ENCODE results near the gene THRB. TPM values are rescaled to one million over a fixed set of nuclear protein-coding genes. Genes with fewer than 3 reads are reported as not detected.
"Not testable (repeated sequence)": the region's sequence is repeated elsewhere in the genome, so short reads cannot be mapped to it uniquely, and the experiment has no call there.

Gene THRB
- total RNA-seq, 1 experiment from 2014 or later, result 0.69 TPM

GRCh38 chr3:24407980-24408680, 86.5 kb downstream of the THRB start:
- no peak for DNase-seq (ENCODE audit: low read depth)

DNA sequence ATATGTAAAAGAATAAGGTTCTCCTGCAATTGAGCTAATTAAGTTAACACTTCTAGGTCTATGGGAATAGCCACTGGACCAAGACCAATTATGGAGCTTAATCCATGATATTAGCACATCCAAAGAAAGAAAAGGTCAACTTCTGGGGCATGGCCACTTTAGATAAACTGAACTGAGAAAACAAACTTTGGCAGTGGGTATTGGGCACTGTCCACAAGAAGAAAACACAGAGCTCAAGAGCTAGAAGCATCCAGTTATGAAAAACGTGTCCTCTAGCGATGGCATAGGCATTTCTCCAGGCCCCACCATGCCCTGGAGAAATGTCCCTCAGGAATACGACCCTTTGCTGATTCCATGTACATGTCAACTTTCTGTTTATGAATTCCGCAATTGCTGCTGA, 87.8 kb downstream of the THRB start:
- DNase-seq (ENCODE audit: low read depth), result no peak

DNA sequence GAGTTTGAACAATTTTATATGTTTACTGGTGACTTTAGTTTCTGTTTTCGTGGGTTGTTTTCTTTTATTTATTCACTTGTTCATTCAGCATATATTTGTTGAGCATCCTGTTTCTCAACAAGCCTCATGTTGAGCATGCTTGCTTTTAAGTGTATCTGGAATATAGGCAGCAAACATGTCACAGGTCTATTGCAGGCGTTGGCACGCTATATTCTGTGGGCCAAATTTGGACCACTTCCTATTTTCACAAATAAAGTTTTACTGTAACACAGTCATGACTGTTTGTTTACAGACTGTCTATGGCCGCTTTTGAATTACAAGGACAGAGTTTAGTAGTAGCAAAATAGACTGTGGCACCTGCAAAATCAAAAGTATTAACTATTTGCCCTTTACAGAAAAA, 89.6 kb downstream of the THRB start:
- no peak for DNase-seq (ENCODE audit: low read depth)

DNA sequence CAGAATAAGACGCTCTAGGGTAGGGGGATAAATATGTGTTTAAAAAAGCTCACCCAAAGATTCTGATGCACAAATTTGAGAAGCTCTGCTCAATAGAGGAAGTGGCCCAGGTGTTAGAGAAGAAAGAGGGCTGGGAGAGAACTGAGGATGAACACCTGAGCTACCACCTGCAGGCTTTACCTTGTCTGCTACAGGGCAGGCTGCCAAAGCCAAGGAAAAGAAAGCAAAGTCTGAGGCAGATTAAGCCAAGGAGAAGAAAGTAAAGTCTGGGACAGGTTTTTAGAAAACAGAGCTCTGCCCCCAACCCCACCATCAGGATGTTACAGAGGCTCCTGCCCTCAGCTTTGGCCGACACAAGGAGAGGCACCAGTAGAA, 92.9 kb downstream of the THRB start:
- DNase-seq (ENCODE audit: low read depth), result no peak

DNA sequence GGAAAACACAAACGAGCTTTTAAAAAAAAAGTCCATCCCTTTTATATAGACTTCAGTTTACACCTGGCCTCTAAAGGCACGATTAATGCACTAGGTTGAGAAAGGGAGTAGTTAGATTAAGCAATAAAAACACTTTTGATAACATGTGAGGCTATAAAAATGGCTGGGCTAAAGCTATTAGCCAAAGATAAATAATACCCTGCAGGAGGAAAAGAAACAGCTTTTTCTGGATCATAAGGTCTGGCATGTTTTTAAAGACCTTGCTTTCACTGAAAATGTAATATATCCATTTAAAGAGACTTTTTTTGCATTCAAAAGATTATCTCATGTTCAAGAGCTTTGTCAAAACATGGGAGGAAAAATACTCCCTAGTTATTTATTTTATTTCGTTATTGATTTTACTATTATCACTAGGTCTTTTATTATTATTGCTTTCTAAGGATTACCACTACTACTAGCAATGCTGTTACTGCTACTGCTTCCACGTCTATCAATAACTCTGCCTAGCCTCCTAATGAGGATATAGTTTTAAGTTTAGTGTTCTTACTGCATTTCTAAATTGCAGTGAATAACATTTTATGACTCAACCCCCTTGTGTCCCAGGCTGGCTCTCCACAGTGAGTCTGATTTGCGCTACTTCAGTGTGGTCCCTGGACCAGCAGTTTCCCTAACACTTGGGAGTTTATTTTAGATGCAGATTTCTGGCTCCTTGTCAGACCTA, 93.4 kb downstream of the THRB start:
- DNase-seq (ENCODE audit: low read depth), result no peak

DNA sequence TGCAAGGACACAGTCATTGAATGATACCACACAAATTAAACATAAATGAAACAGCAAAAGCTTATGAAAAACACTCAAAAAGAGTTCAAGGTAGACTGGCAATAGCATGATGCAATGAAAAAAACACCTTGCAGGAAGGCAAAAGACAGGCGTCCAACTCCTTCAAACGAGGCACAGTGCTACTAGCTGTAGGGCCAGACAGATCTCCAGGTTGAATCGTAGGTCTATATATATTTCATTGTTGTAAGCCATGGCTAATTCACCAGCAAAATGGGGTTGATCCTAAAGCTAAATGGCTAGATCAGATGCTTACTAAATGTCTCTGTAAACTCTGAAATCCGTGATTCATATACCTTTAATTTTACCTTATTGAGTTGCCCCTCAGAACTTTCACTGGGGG, 94.2 kb downstream of the THRB start:
- DNase-seq (ENCODE audit: low read depth), result no peak

GRCh38 chr3:24400015-24400414, 94.6 kb downstream of the THRB start:
- no peak for DNase-seq (ENCODE audit: low read depth)

DNA sequence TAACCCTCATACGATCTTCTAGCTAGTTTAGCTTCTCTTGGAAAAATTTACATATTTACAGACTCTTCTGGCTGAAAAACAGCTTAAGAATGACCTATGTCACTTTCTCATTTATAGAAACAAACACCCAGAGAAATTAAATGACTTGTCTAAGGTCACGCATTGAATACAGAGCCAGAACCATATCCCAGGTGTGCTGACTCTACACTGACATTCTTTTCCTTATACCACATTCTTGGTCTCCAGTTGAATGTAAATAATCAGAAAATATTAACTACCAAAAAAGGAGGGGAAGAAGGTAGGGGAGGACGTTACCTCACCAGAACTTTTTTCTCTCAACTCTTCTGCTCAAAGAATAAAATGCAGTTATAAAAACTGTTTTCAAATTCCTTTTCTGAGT, 95.0 kb downstream of the THRB start:
- DNase-seq (ENCODE audit: low read depth), result no peak

GRCh38 chr3:24398712-24399111, 95.9 kb downstream of the THRB start:
- DNase-seq (ENCODE audit: low read depth), result not testable (repeated sequence)

DNA sequence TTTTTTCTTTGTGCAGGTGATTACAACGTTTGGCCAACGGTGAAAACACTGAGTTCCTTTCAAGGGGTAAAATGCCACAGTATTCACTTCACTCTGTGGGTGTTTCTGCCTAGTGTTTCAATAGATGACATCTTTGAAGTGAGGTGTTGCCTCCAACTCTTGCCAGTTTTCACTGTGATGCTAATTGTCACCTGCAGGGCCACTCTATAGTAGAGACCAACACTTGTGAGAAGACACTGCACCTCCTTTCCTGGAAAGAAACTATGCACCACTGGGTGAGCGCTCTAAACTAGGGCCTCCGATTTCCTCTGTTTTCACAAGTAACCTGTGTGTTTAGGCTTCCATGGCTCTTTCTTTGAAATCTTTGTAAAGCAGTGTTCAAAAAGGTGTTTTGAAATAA, 98.3 kb downstream of the THRB start:
- no peak for DNase-seq (ENCODE audit: low read depth)

GRCh38 chr3:24394754-24395153, 99.9 kb downstream of the THRB start:
- no peak for DNase-seq (ENCODE audit: low read depth)

- DNase-seq (ENCODE audit: low read depth), result no peak
Observed at GRCh38 chr3:24393316-24393715, 101.3 kb downstream of the THRB start.

DNA sequence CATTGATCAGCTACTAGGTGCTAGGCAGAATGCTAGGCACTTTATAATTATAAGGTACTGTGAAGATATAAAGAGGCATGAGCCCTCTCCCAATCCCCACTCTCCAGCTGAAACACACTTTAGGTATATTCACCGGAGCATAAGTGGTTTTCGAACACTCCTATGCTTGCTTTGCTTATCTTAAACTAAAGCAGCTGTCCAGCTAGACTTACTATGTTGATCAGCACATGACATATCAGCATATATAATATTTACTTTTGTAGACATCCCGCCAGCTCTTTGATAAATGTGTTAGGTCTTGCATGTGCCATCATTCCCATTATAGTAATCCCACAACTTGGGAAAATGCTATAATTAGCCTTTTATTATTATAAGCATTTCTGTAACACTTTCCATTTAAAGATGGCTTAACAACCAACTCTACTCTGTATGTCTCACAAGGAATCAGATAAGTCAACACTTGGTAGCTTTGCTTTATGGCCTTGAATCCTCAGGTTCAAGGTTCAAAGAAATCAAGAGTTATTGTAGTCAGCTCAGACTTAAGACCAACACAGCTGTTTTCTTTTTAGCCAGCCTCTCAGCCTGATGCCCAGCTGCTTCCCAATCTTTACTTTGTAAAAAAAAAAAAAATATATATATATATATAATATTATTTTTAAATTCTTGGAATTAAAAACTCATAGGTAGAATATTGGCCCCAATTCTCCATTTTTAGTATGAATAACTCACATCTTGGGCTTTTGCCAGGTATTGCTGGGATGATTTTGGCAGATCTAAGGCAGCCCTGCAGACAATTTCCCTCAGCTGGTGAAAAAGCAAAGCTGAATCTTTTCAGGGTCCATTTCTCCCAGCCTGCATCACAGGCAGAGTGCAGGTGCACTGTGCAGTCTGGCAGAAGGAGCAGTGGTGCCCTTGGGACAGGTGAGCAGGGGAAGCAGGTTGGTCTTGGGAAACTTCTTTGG, 104.2 kb downstream of the THRB start:
- no peak for DNase-seq (ENCODE audit: low read depth)

DNA sequence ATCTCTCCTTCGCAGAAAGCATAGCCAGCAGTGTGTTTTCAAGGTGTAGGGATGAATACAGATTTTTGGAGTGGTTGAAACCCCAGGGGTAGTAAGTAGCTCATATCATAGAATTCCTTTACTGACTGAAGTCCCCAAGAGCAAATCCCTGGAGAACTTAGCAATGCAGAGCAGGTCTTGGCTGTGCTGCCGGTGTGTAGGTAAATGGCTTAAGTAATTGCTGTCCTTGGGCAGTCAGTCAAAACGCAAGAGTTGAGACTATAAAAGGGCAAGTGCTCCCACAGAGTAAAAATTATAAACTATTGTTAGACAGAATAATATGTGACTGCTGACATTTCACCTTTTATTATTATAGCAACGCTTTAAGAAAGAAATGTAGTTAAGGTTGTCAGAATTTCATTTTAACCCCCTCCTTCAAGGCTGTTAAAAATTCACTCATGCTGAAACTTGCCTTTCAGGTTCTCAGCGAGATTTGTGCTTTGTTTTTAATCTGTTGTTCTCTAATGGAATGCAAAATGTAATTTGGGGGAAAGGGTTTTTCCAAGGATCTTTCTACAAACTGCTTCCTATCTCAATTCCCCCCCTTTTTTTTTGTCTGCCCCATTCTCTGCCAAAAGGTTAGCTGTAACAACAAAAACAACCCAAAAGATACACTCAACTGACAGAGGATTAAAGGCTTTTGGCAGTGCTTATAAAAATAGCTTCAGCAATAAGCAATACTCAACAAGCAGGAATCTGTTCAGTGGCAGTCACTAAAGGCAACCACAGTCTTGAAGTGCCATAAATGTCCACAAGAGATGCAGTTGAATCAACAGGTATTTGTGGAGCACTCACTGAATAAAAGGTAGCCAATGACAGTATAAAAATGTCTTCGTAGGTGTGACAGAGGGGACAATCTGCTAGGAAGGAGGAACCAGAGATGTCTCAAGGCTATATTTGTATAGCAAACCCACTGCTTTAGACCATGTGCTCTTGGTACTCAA, 105.3 kb downstream of the THRB start:
- no peak for DNase-seq (ENCODE audit: low read depth)

- DNase-seq (ENCODE audit: low read depth), result no peak
Observed at GRCh38 chr3:24388611-24389010, 106.0 kb downstream of the THRB start.

DNA sequence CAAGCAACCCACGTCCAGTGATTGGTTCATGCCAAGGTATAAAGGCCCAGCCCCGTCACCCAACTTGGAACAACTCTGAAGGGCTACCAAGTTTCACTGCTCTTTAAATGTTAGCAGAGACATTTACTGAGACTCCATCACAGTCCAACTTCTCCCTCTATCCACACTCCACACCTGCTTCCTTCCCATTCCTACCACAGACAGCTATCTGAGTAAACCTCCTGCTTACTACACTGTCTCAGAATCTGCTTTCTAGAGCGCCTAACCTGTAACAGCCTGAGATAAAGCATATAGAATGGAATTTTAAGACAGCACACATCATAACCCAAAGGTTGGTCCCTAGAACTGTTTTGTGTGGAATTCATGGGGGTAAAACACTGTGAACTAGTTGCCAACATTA, 106.5 kb downstream of the THRB start:
- no peak for DNase-seq (ENCODE audit: low read depth)

DNA sequence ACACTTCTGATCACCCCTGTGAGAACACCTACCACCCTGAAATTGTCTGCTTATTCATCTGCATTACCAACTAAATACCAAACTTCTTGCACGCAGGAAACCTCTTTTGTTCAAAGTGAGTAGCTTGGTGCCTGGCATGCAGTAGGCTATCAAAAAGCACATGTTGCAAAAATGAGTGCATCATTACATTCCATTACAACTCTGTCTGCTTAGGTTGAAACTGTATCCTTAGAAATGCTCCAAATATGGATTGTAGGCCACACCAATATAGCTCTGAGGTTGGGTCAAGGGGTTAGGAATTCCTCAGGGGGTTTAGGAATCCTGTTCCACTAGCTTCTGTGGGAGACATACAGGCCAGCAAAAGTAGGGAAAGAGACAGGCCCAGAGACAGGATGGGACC, 107.2 kb downstream of the THRB start:
- peak; percentile 34 for DNase-seq (ENCODE audit: low read depth)

DNA sequence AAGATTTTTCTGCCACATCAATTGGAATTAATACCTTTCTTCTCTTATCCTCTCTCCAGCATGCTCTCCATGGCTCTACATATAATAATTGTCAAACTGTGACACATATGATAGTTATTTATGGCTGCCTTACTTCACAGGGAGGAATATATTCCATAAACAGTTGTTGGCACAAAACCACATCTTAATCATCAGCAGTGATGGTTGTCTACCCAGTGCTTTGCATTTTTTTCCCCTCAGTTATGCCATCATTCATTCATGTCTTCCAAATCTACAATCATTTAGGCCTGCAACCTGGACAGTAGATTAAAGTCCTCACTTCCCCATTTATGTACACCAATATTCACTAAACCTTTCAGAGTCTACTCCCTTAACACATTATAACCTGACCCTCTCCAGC, 107.7 kb downstream of the THRB start:
- peak; percentile 59 for DNase-seq (ENCODE audit: low read depth)

DNA sequence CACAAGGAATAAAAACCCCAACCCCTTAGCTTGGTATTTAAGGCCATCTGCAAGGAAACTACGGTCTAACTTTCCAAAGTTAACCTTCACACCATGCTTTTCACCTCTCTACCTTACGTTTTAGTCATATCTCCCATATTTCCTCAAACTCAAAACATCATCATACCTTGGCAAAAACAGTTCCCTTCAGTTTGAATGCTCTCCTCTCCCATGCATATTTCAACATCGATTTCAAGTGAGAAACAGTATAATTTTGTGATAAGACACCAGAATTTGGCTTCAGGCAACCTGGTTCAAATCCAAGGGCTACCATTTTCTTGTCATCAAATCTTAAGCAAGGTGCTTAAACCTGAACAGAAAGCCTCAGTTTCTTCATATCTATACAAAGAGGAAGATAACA, 108.2 kb downstream of the THRB start:
- DNase-seq (ENCODE audit: low read depth), result no peak

DNA sequence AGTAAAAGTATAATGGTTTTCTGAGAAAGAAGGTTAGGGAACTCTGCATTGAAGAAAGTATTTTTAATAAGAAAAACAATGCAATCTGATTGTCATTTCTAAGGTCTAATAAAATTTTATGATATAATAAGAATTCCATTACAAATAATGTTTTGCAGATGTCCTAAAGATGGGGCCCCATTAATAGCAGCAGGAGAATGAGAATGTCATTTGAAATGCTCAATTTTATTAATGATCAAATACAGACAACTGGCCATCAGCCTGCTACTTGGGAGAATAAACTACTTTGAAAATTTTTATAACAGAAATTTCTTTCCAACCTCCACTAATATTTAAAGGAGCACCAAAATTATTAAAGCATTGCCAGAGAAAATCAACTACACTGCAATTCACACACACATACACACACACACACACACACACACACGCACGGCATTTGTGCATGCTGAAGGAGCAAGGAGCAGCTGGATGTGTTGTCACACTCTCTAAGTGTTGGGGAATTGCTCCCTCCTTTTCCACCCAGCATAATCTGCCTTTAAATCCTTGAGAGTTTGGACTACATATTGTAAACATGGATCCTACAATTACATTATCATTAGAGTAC, 109.5 kb downstream of the THRB start:
- DNase-seq (ENCODE audit: low read depth), result no peak
